HG03025 (cell line): ENCODE measurements around the gene FLII.
"Not testable (repeated sequence)": the region's sequence is repeated elsewhere in the genome, so short reads cannot be mapped to it uniquely, and the experiment has no call there.

Experiments used
- ATAC-seq: cut with Tn5 transposase; IDR thresholded peaks from one replicate; pipeline ENCODE4 v1.9.1; 2021; ENCODE audit warnings: mild to moderate bottlenecking, moderate library complexity; ENCODE audit not compliant: unreplicated experiment, low FRiP score

The FLII gene

GRCh38 chr17:18258356-18259038, at the start of gene FLII:
Gene FLII, minus strand, starts transcription at chr17:18258738. Its CDS starts 48 bp downstream, at chr17:18258690.
- ATAC-seq: no peak

- not testable (repeated sequence) for ATAC-seq
These were observed 44.7 kb upstream of the FLII start for GRCh38 chr17:18303206-18303605.

GRCh38 chr17:18300725-18301480, 42.4 kb upstream of the FLII start:
- ATAC-seq: no peak

GRCh38 chr17:18298061-18298460, 39.5 kb upstream of the FLII start:
- not testable (repeated sequence) for ATAC-seq

GRCh38 chr17:18291718-18292540, 33.4 kb upstream of the FLII start:
- no peak for ATAC-seq

GRCh38 chr17:18285296-18285695, 26.8 kb upstream of the FLII start:
- ATAC-seq: no peak

- ATAC-seq: no peak
These were observed 23.2 kb upstream of the FLII start for GRCh38 chr17:18281788-18282187.

GRCh38 chr17:18280766-18281371, 22.3 kb upstream of the FLII start:
- ATAC-seq: no peak

- ATAC-seq: no peak
These were observed 21.7 kb upstream of the FLII start for GRCh38 chr17:18280249-18280648.

GRCh38 chr17:18278867-18279266, 20.3 kb upstream of the FLII start:
- no peak for ATAC-seq

GRCh38 chr17:18277076-18277475, 18.5 kb upstream of the FLII start:
- ATAC-seq: no peak

- ATAC-seq: no peak
These were observed 11.8 kb upstream of the FLII start for GRCh38 chr17:18270046-18270931.

- no peak for ATAC-seq
These were observed 9.6 kb upstream of the FLII start for GRCh38 chr17:18267927-18268711.

GRCh38 chr17:18267366-18267765, 8.8 kb upstream of the FLII start:
- no peak for ATAC-seq

GRCh38 chr17:18263885-18264682, 5.5 kb upstream of the FLII start:
- ATAC-seq: no peak

GRCh38 chr17:18262641-18263040, 4.1 kb upstream of the FLII start:
- ATAC-seq: no peak

- ATAC-seq: no peak
These were observed 3.6 kb upstream of the FLII start for GRCh38 chr17:18262111-18262510.

- ATAC-seq: no peak
These were observed 3.1 kb upstream of the FLII start for GRCh38 chr17:18261659-18262058.
